Memory B cell (primary cell): Measurements from ENCODE around the gene CLEC3B.
A peak's percentile ranks its signal among the peaks of the same experiment; 100 is the strongest.

ENCODE experiments used
- ATAC-seq: fragments of 150-1000 bp; cut with Tn5 transposase; 2 replicates; pipeline ENCODE4 v1.10.0; 2021; ENCODE audit warnings: low read depth, mild to moderate bottlenecking, moderate library complexity
- DNase-seq, 2 donors: peaks; one replicate each; pipeline ENCODE4 v3.0.0; 2022; ENCODE audit warnings: low spot score in 2 of 2
- H3K27ac Mint-ChIP-seq: one replicate; pipeline ENCODE4 v1.8.0; 2022; ENCODE audit warnings: mild to moderate bottlenecking, moderate library complexity, mixed read lengths
- H3K27me3 Mint-ChIP-seq: one replicate; pipeline ENCODE4 v1.8.0; 2022; ENCODE audit warnings: mixed read lengths
- H3K36me3 Mint-ChIP-seq: one replicate; pipeline ENCODE4 v1.8.0; 2022; ENCODE audit warnings: mild to moderate bottlenecking, mixed read lengths
- H3K4me1 Mint-ChIP-seq: one replicate; pipeline ENCODE4 v1.8.0; 2022; ENCODE audit warnings: mixed read lengths
- H3K4me3 Mint-ChIP-seq: one replicate; pipeline ENCODE4 v1.8.0; 2022; ENCODE audit warnings: mild to moderate bottlenecking, moderate library complexity, mixed read lengths
- H3K9me3 Mint-ChIP-seq: one replicate; pipeline ENCODE4 v1.8.0; 2022; ENCODE audit warnings: mixed read lengths

Gene CLEC3B

DNA sequence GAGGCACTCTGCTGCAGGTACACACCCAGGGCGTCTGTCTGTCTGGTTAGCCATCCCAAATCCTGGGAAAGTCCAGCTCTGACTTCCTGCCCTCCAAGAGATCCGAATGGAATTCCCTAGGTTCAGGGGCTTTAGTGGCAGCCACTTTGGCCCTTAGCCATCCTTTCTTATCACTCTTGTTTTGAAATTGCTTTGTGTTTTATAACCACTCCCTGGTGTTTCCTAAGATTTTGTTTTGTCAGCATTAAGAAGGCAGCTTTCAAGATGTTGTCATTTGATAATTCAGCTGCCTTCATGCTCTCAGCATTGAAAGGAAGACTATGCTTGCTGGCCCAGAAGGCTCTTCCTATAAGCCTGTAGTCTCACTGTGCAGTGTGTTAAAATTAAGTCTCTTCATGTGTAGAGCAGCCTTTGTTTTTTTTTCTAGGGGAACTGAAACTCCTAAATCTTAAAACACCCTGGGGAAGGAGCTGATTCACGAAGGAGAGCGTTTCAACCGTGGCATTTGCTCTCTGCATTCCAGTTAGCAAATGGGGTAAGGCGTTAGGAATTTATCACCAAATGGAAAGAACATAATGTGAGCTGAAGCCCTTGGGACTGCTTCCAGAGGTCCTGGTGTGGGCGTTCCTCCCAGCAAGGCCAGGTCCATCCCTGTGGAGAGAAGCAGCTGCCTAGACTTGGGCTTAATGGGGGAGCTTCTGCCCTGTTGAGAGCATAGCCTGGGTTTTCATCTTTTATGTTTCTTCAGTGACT lies 14.2 kb upstream of the CLEC3B start:
- Mint-ChIP-seq H3K4me1 (peaks cover 7% of the 10 kb centered on the region), H3K36me3 (peaks cover 32% of the 10 kb centered on the region), H3K4me3 (no peak overlapping the region), H3K27me3 (no peaks in the 10 kb centered on the region), H3K9me3 (no peaks in the 10 kb centered on the region), H3K27ac (peak overlapping the region; percentile 81)
- DNase-seq = no peak
- peak; percentile 53 for ATAC-seq

DNA sequence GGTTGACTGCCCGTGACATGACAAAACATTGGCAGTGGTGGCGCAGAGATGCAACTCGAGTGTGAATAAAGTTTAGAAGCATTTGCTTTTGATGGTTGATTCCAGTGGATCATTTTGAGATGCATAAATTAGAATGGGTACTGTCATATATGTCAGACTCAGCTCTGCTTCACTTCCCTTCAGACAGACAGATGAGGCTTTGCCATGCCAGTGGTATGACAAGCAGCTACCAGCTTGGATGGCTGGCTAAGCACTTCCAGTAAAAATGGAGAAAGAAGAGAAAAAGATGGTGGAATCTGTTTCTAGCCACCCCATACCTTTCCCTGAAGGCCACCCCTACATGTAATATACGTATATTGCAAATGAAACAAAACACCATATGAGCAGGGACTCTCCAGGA lies 13.5 kb upstream of the CLEC3B start:
- peaks cover 28% of the 10 kb centered on the region for H3K36me3 Mint-ChIP-seq
- ATAC-seq = no peak
- no peak for DNase-seq
- H3K4me1 Mint-ChIP-seq = peaks cover 7% of the 10 kb centered on the region
- H3K27me3 Mint-ChIP-seq = no peaks in the 10 kb centered on the region
- no peak overlapping the region for H3K4me3 Mint-ChIP-seq
- no peak overlapping the region for H3K27ac Mint-ChIP-seq
- H3K9me3 Mint-ChIP-seq = no peaks in the 10 kb centered on the region

DNA sequence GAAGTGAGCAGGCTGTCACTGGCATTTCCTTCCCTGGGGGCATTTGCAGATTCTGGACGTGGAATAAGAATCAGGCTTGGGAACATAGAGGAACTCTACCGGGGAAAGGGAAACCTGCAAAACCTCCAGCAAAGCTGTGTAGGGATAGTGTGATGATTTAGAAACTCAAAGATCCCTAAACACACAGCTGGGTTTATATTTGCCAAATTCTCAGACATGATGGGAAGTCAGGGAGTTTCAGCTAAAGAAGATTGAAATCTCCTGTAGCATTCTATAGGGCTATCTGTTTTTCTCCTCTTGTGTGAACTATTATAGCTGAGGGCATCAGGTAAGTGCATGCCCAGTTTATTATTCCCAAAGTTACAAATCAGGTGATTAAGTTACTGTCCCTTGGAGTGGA lies 9.2 kb upstream of the CLEC3B start:
- Mint-ChIP-seq H3K9me3 (no peaks in the 10 kb centered on the region), H3K4me1 (peaks cover 3% of the 10 kb centered on the region), H3K27me3 (no peaks in the 10 kb centered on the region), H3K4me3 (no peak overlapping the region), H3K36me3 (peaks cover 15% of the 10 kb centered on the region), H3K27ac (no peak overlapping the region)
- ATAC-seq (no peak), DNase-seq (no peak)

DNA sequence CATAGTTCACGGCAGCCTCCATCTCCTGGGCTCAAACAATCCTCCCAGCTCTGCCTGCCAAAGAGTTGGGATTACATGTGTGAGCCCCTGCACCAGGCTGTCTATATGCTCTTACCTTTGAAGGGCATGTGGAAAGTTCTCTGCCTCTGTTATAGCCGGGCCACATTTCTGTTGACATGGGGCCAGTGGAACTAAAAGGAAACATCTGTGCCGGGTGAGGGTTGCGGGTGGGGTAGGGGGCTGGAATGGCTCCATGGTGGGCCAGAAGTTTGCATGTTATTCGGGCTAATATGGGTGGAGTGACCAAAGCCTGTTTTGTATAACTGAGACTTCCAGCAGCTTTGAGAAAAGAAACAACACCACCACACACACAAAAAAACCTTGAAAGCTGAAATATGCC lies 8.3 kb upstream of the CLEC3B start:
- no peaks in the 10 kb centered on the region for H3K9me3 Mint-ChIP-seq
- ATAC-seq (no peak), DNase-seq (no peak)
- H3K4me3 Mint-ChIP-seq = no peak overlapping the region
- no peak overlapping the region for H3K27ac Mint-ChIP-seq
- H3K4me1 Mint-ChIP-seq = no peaks in the 10 kb centered on the region
- H3K27me3 Mint-ChIP-seq = no peaks in the 10 kb centered on the region
- peaks cover 10% of the 10 kb centered on the region for H3K36me3 Mint-ChIP-seq

DNA sequence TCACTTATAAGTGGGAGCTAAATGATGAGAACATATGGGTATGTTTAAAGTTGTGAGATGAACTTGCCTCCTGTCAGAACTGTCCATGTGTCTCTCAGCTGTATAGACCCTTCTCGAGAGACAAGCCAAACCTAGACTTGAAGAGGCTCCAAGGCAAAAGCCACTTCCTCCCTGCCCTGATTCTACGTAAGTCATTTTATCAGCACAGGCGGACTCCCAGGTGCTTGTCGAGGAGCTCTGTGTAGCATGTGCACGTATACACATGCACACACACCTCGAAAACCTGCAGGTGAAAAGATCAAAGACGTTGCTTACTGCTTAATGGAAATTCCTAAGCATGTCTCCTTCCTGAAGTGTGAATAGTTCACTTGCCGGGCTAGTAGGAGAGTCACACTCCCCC lies 5.6 kb upstream of the CLEC3B start:
- Mint-ChIP-seq H3K4me3 (no peak overlapping the region), H3K27me3 (peaks cover 2% of the 10 kb centered on the region), H3K9me3 (no peaks in the 10 kb centered on the region), H3K27ac (no peak overlapping the region), H3K36me3 (no peaks in the 10 kb centered on the region), H3K4me1 (peaks cover 2% of the 10 kb centered on the region)
- no peak for ATAC-seq
- no peak for DNase-seq

DNA sequence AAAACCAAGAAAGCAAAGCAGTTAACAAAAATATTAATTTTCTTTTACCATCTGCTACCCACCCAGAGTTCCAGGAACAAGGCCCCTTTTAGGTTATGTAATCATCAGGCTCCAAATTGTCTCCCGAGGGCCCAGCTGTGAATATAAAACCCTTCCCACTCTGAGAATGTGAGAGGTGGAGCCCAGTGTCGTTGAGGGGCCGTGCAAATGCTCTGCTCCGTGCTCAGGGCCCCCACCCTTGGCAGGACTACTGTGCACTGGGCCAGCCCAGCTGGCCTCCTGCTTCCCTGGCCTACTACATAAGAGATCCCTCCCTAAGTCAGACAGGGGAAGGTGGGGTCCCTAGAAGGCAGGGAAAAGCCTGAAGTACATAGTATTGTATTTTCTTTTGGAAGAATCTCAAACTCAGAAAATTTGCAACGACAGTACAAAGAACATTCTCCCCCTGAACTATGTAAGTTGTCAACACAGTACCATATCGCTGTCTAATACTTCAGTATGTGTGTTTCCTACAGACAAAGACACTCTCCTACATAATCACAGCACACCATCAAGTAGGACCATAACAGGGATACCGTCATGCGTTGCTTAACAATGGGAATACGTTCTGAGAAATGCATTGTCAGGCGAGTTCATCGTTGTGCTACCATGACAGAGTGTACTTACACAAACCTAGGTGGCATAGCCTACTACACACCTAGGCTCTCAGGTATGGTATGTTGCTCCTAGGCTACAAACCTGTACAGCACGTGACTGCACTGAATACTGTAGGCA lies 4.4 kb upstream of the CLEC3B start:
- DNase-seq = no peak
- Mint-ChIP-seq H3K4me3 (no peak overlapping the region), H3K4me1 (peaks cover 2% of the 10 kb centered on the region), H3K9me3 (no peaks in the 10 kb centered on the region), H3K36me3 (no peaks in the 10 kb centered on the region), H3K27ac (no peak overlapping the region), H3K27me3 (peaks cover 2% of the 10 kb centered on the region)
- no peak for ATAC-seq

DNA sequence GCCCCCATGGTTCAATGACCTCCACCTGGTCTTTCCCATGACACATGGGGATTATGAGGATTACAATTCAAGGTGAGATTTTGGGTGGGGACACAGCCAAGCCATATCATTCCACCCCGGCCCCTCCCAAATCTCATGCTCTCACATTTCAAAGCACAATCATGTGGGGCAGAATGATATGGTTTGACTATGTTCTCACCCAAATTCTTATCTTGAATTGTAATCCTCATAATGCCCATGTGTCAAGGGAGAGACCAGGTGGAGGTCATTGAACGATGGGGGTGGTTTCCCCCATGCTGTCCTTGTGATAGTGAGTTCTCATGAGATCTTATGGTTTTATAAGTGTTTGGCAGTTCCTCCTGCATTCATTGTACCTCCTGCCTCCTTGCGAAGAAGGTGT lies 2.4 kb upstream of the CLEC3B start:
- no peaks in the 10 kb centered on the region for H3K36me3 Mint-ChIP-seq
- H3K4me3 Mint-ChIP-seq = no peak overlapping the region
- H3K9me3 Mint-ChIP-seq = no peaks in the 10 kb centered on the region

DNA sequence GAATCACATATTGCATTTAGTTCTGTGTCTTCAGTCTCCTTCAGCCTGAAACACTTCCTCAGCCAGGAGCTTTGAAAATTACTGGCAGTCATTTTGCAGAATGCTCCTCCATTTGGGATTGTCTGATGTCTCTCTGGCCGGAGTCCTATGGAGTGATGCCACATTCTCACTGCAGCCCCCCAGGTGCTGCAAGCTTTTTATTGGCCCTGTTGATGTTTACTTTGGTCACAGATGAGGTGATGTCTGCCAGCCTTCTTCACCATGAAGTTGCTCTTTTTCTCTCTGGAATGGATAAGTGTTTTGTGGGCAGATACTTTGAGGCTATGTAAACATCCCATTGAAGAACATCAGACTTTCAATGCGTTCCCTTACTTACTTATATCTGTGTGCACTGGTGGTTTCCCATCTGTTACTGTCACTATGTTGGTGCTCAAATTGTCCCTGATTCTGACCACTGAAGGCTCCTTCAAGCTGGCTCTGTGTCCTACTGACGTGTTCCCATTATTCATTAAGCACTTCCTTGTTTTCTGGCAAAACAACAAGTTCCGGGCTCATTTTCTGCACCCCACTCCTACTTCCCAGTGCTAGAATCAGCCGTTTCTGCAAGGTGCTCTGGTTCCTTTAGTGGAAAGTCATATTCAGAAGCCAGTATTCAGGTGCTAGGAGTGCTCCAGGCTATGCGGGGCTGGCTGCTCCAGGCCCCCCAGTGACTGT lies 1.4 kb upstream of the CLEC3B start:
- no peaks in the 10 kb centered on the region for H3K9me3 Mint-ChIP-seq
- no peak overlapping the region for H3K27ac Mint-ChIP-seq
- peaks cover 12% of the 10 kb centered on the region for H3K27me3 Mint-ChIP-seq
- DNase-seq = no peak
- no peak for ATAC-seq
- H3K4me3 Mint-ChIP-seq = no peak overlapping the region
- H3K36me3 Mint-ChIP-seq = no peaks in the 10 kb centered on the region
- H3K4me1 Mint-ChIP-seq = peaks cover 2% of the 10 kb centered on the region

More for the DNA sequence above, 2.4 kb upstream of the CLEC3B start:
- H3K27ac Mint-ChIP-seq = no peak overlapping the region
- H3K4me1 Mint-ChIP-seq = peaks cover 2% of the 10 kb centered on the region
- DNase-seq (no peak), ATAC-seq (no peak)
- H3K27me3 Mint-ChIP-seq = peaks cover 7% of the 10 kb centered on the region

DNA sequence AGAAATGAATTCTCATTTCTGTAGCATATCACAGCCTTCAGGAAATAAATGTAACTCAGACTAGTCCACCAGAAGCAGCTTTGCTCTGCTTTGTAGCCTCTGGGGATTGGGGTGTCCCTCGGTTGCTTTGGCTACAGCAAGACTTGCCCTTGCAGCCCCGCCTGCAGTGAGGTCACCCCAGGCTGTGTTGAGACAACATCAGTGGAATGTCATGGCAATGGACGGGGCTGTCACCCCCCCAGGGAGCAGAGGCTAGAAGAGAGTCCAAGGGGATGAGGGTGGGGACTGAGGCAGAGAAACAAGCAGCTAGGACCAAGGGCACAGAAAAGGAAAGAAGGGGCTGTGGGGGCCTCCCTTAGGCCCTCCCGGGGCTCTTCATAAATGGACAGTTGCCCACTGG lies 854 bp downstream of the CLEC3B start:
- H3K9me3 Mint-ChIP-seq = no peaks in the 10 kb centered on the region
- no peak for DNase-seq
- no peak for ATAC-seq
- H3K4me1 Mint-ChIP-seq = peaks cover 2% of the 10 kb centered on the region
- H3K36me3 Mint-ChIP-seq = no peaks in the 10 kb centered on the region
- H3K4me3 Mint-ChIP-seq = no peak overlapping the region
- no peak overlapping the region for H3K27ac Mint-ChIP-seq
- H3K27me3 Mint-ChIP-seq = peaks cover 20% of the 10 kb centered on the region

DNA sequence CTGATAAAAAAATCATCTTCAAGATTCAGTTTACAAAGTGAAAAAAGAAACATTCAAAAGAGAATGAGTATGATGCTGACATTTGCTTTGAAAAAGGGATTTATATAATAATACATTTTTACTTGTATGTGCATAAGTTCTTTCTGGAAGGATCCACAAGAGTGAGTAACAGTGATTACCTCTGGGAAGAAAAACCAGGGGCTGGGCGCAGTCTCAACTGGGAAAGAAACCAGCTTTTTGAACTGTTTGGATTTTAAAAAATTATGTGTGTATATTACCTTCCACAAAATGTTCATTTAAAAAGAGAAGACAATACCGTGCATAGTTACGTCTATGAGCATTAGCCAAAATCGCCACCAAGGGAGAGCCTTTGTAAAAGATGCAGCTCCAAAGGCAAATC lies 1.3 kb downstream of the CLEC3B start:
- ATAC-seq (no peak), DNase-seq (no peak)
- Mint-ChIP-seq H3K27ac (no peak overlapping the region), H3K4me1 (peaks cover 2% of the 10 kb centered on the region), H3K9me3 (peaks cover 3% of the 10 kb centered on the region), H3K27me3 (peaks cover 24% of the 10 kb centered on the region), H3K4me3 (no peak overlapping the region), H3K36me3 (peaks cover 3% of the 10 kb centered on the region)

DNA sequence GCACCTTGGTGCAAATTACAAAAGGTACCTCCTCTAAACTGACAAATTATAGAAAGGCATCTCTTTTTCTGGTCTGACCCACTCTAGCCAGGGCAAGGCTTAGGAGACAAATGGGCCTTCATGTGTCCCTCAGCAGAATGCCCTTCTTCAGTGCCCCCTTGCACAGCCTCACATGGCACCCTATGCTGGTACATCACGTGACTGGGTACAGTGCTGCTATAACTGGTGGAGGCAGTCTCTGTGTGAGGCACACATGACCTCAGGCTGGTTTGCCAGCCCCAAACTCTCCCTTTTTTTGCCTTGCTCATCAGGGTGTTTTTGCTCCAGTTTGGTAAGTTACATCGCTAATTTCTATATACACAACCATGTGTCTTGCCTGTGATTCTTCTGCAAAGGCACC lies 3.1 kb downstream of the CLEC3B start:
- H3K36me3 Mint-ChIP-seq = peaks cover 3% of the 10 kb centered on the region
- ATAC-seq = no peak
- no peak for DNase-seq
- peaks cover 2% of the 10 kb centered on the region for H3K4me1 Mint-ChIP-seq
- H3K4me3 Mint-ChIP-seq = no peak overlapping the region
- peaks cover 29% of the 10 kb centered on the region for H3K27me3 Mint-ChIP-seq
- peaks cover 3% of the 10 kb centered on the region for H3K9me3 Mint-ChIP-seq
- no peak overlapping the region for H3K27ac Mint-ChIP-seq

DNA sequence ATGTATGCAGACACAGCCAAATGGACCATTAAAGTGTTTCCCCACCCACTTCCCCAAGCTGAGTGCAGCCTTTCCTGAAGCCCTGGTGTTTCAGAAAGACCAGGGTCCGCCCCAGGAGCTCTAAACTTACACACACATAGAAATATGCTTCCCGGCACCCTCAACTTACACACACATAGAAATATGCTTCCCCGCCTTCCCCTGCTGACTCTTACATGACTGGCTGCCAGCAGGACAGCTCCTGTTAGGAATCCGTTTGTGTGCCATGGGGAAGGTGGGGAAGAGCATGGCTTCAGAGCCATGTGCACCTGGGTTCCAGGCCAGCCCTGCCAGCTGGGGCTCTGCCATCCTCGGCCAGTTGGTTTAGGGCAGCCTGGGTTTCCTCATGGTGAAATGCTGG lies 3.6 kb downstream of the CLEC3B start:
- Mint-ChIP-seq H3K27me3 (peaks cover 29% of the 10 kb centered on the region), H3K36me3 (peaks cover 3% of the 10 kb centered on the region), H3K27ac (no peak overlapping the region), H3K9me3 (peaks cover 3% of the 10 kb centered on the region), H3K4me3 (no peak overlapping the region), H3K4me1 (peaks cover 4% of the 10 kb centered on the region)
- ATAC-seq = no peak
- no peak for DNase-seq

DNA sequence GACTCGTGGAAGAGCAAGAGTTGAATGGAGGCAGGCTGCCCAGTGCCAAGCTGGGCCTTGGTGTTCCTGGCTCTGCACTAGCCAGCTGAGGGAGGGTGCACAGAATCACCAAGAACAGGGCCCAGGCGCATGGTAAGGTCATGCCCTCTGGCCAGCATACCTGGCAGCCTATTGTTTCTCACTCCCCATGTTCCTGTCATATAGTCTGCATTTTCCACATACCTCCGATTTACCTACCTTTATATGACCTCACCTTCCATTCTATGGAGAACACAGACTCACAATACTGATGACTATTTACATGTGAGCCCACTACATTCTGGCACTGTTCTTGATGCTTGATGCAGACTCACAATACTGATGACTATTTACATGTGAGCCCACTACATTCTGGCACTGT lies 5.4 kb downstream of the CLEC3B start:
- peaks cover 13% of the 10 kb centered on the region for H3K4me1 Mint-ChIP-seq
- DNase-seq (no peak), ATAC-seq (no peak)
- H3K27ac Mint-ChIP-seq = no peak overlapping the region
- peaks cover 3% of the 10 kb centered on the region for H3K36me3 Mint-ChIP-seq
- H3K9me3 Mint-ChIP-seq = peaks cover 3% of the 10 kb centered on the region
- no peak overlapping the region for H3K4me3 Mint-ChIP-seq
- H3K27me3 Mint-ChIP-seq = peaks cover 31% of the 10 kb centered on the region

DNA sequence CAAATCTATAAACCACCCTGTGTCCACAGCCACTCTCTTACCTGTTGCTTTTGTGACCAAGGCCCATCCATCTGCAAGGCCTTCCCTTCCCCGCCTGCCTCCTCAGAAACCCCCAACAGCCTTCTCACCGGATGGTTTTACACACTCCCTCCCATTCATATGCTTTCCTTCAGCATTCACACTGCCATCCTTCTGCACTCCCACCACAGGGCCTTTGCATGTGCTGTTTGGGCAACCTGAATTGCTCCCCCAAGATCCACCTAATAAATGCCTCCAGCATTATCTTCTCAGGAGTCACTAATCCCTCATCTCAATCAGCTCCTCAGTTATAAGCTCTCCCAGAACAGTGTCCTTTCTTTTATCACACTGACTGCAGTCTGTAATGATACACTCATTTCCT lies 6.0 kb downstream of the CLEC3B start:
- DNase-seq (no peak), ATAC-seq (no peak)
- H3K36me3 Mint-ChIP-seq = peaks cover 3% of the 10 kb centered on the region
- peaks cover 13% of the 10 kb centered on the region for H3K4me1 Mint-ChIP-seq
- H3K27me3 Mint-ChIP-seq = peaks cover 31% of the 10 kb centered on the region
- H3K4me3 Mint-ChIP-seq = no peak overlapping the region
- H3K27ac Mint-ChIP-seq = no peak overlapping the region
- peaks cover 3% of the 10 kb centered on the region for H3K9me3 Mint-ChIP-seq
